WERI-Rb-1 (cell line): Measurements from ENCODE around the gene PLPPR3.

Experiments used
- DNase-seq: peaks from one replicate; pipeline ENCODE4 v3.0.0-alpha.2; 2020
- H3K27ac ChIP-seq: fragments of 250-450 bp; sonication (Bioruptor Pico); 2 replicates; pipeline ENCODE4 v1.5.1; 2020; ENCODE audit warnings: mild to moderate bottlenecking, moderate library complexity
- H3K27me3 ChIP-seq: fragments of 250-450 bp; sonication (Bioruptor Pico); 2 replicates; pipeline ENCODE4 v1.5.1; 2021; ENCODE audit warnings: mild to moderate bottlenecking, low read depth, moderate library complexity; ENCODE audit not compliant: insufficient read depth, severe bottlenecking
- H3K36me3 ChIP-seq: fragments of 250-450 bp; sonication (Bioruptor Pico); 2 replicates; pipeline ENCODE4 v1.5.1; 2020; ENCODE audit warnings: mild to moderate bottlenecking, moderate library complexity
- H3K4me3 ChIP-seq: 2 replicates; pipeline ENCODE4 v1.5.1; 2011; ENCODE audit warnings: low read depth, mild to moderate bottlenecking, control low read depth, low read length
- H3K9me3 ChIP-seq: fragments of 250-450 bp; sonication (Bioruptor Pico); 2 replicates; pipeline ENCODE4 v1.5.1; 2021; ENCODE audit warnings: mild to moderate bottlenecking, moderate library complexity; ENCODE audit not compliant: severe bottlenecking
- CTCF ChIP-seq: IDR thresholded peaks from 2 replicates; pipeline ENCODE4 v1.5.1; 2011; ENCODE audit warnings: low read depth, mild to moderate bottlenecking, control low read depth, inconsistent platforms, low read length

PLPPR3 gene

GRCh38 chr19:796692-797527 is 24.8 kb downstream of the PLPPR3 start, which contains the start of gene PTBP1:
Gene PTBP1, plus strand, starts transcription at chr19:797452. Its CDS starts 46 bp downstream, at chr19:797498.
- H3K4me3 ChIP-seq, result peak within 1 kb of the TSS; percentile 63
- peaks cover 40% of the 10 kb centered on the region for H3K36me3 ChIP-seq
- DNase-seq, result peak; percentile 100
- peak within 1 kb of the TSS; percentile 95 for H3K27ac ChIP-seq
- H3K9me3 ChIP-seq, result no peaks in the 10 kb centered on the region
- H3K27me3 ChIP-seq, result no peaks in the 10 kb centered on the region
- no peak for TF ChIP-seq CTCF

- H3K27ac ChIP-seq, result no peak overlapping the region
These were observed 25.8 kb downstream of the PLPPR3 start for GRCh38 chr19:795691-796581.

GRCh38 chr19:795073-795611 is 26.6 kb downstream of the PLPPR3 start:
- H3K9me3 ChIP-seq, result no peaks in the 10 kb centered on the region
- TF ChIP-seq CTCF, result no peak
- no peak overlapping the region for H3K4me3 ChIP-seq
- peak overlapping the region; percentile 38 for H3K27ac ChIP-seq
- H3K36me3 ChIP-seq, result peaks cover 22% of the 10 kb centered on the region
- no peaks in the 10 kb centered on the region for H3K27me3 ChIP-seq
- no peak for DNase-seq

More at GRCh38 chr19:795691-796581, 25.8 kb downstream of the PLPPR3 start:
- Histone ChIP-seq H3K27me3 (no peaks in the 10 kb centered on the region), H3K36me3 (peaks cover 30% of the 10 kb centered on the region), H3K4me3 (peak overlapping the region; percentile 59), H3K9me3 (no peaks in the 10 kb centered on the region)
- no peak for DNase-seq
- no peak for TF ChIP-seq CTCF

GRCh38 chr19:793806-794205 is 27.9 kb downstream of the PLPPR3 start:
- H3K36me3 ChIP-seq, result peaks cover 9% of the 10 kb centered on the region
- H3K4me3 ChIP-seq, result no peak overlapping the region
- DNase-seq, result no peak
- no peak for TF ChIP-seq CTCF
- no peak overlapping the region for H3K27ac ChIP-seq
- H3K9me3 ChIP-seq, result no peaks in the 10 kb centered on the region
- no peaks in the 10 kb centered on the region for H3K27me3 ChIP-seq

- H3K27me3 ChIP-seq, result no peaks in the 10 kb centered on the region
- TF ChIP-seq CTCF, result no peak
- H3K9me3 ChIP-seq, result no peaks in the 10 kb centered on the region
- H3K27ac ChIP-seq, result peak overlapping the region; percentile 72
- H3K4me3 ChIP-seq, result no peak overlapping the region
- no peaks in the 10 kb centered on the region for H3K36me3 ChIP-seq
- DNase-seq, result no peak
These were observed 29.4 kb downstream of the PLPPR3 start for GRCh38 chr19:792306-792885.
